ENCODE data around the gene CLEC1A. TPM values are rescaled to one million over a fixed set of nuclear protein-coding genes. Genes with fewer than 3 reads are reported as not detected.

CLEC1A gene
- total and polyA plus RNA-seq, 2 experiments from 2014 or later: not detected

GRCh38 chr12:10121278-10121677 lies 22.5 kb upstream of the CLEC1A start:
- WGBS, 2 experiments (ENCODE audit: low coverage in 1 of 2, low lambda C conversion rate in 2 of 2, missing lambda C conversion rate in 2 of 2): 29 to 36% methylated on average over 7 of the region's 7 CpGs
- H3K36me3 ChIP-seq (ENCODE audit: low read depth): no peaks in the 10 kb centered on the region
- no peaks in the 10 kb centered on the region for H3K9me3 ChIP-seq (ENCODE audit: low read depth)
- no peaks in the 10 kb centered on the region for H3K27me3 ChIP-seq (replicated peaks; ENCODE audit: insufficient read depth)
- no peak for TF ChIP-seq EZH2phosphoT487 (IDR thresholded peaks at IDR 0.05; ENCODE audit: insufficient read depth, low read depth)
- TF ChIP-seq EZH2 (IDR thresholded peaks at IDR 0.05; ENCODE audit: insufficient read depth, poor library complexity, severe bottlenecking): no peak
- no peak overlapping the region for H3K9ac ChIP-seq
- no peaks in the 10 kb centered on the region for H3F3A ChIP-seq (ENCODE audit: insufficient read depth)
- no peak for DNase-seq
- H3K4me1 ChIP-seq (ENCODE audit: insufficient read depth): no peaks in the 10 kb centered on the region
- H2AFZ ChIP-seq: peak overlapping the region; percentile 60
- no peak overlapping the region for H3K4me2 ChIP-seq (ENCODE audit: unreplicated experiment)
- H3K4me3 ChIP-seq: no peak overlapping the region
- H4K20me1 ChIP-seq (ENCODE audit: insufficient read depth): no peaks in the 10 kb centered on the region
- in situ Hi-C loops (cut with MboI): no loop called here
- no peaks in the 10 kb centered on the region for H3K79me2 ChIP-seq (ENCODE audit: insufficient read depth)
- H3K27ac ChIP-seq: no peak overlapping the region
- no peaks in the 10 kb centered on the region; the same call in 1 of the 2 replicates for H3K9me2 ChIP-seq (ENCODE audit: insufficient read depth)

DNA sequence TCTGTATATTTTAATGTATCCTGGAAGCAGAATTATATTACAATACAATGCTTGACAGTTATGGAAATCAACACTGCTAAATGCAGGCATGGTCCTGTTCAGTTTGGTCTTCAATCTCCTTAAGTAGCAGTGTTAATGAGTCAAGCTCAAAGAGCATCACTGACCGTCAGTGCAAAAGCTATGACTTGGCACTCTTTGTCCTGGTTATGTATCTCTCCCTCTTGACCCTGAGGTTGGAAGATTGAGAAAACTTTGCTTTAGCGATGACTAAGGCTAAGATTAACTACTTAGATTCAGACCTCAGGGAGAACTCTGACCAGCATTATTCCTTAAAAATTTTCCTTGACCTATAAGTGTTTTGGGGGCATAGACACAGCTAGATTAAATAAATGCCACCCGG lies 20.3 kb upstream of the CLEC1A start:
- Histone ChIP-seq H3K4me3 (no peak overlapping the region), H3K79me2 (ENCODE audit: insufficient read depth) (no peaks in the 10 kb centered on the region), H3K27ac (no peak overlapping the region), H3K9me2 (ENCODE audit: insufficient read depth) (no peaks in the 10 kb centered on the region; the same call in 1 of the 2 replicates), H3K4me2 (ENCODE audit: unreplicated experiment) (no peak overlapping the region), H3K36me3 (ENCODE audit: low read depth) (no peaks in the 10 kb centered on the region), H3K9ac (no peak overlapping the region), H3K27me3 (replicated peaks; ENCODE audit: insufficient read depth) (no peaks in the 10 kb centered on the region), H2AFZ (no peak overlapping the region), H3K4me1 (ENCODE audit: insufficient read depth) (no peaks in the 10 kb centered on the region), H3K9me3 (ENCODE audit: low read depth) (no peaks in the 10 kb centered on the region), H4K20me1 (ENCODE audit: insufficient read depth) (no peaks in the 10 kb centered on the region), H3F3A (ENCODE audit: insufficient read depth) (no peaks in the 10 kb centered on the region)
- in situ Hi-C loops (cut with MboI): no loop called here
- TF ChIP-seq EZH2 (IDR thresholded peaks at IDR 0.05; ENCODE audit: insufficient read depth, poor library complexity, severe bottlenecking) (no peak), EZH2phosphoT487 (IDR thresholded peaks at IDR 0.05; ENCODE audit: insufficient read depth, low read depth) (no peak)
- peak; percentile 37 for DNase-seq
- WGBS, 2 experiments (ENCODE audit: low coverage in 1 of 2, low lambda C conversion rate in 2 of 2, missing lambda C conversion rate in 2 of 2): 55 to 65% methylated on average over 3 of the region's 3 CpGs

- no peak for TF ChIP-seq EZH2 (IDR thresholded peaks at IDR 0.05; ENCODE audit: insufficient read depth, poor library complexity, severe bottlenecking)
- no peak for TF ChIP-seq EZH2phosphoT487 (IDR thresholded peaks at IDR 0.05; ENCODE audit: insufficient read depth, low read depth)
- Histone ChIP-seq H4K20me1 (ENCODE audit: insufficient read depth) (no peaks in the 10 kb centered on the region), H3K27ac (no peak overlapping the region), H3K9me2 (ENCODE audit: insufficient read depth) (no peaks in the 10 kb centered on the region; the same call in 1 of the 2 replicates), H3K4me3 (no peak overlapping the region), H3F3A (ENCODE audit: insufficient read depth) (no peaks in the 10 kb centered on the region), H2AFZ (no peak overlapping the region), H3K4me1 (ENCODE audit: insufficient read depth) (peaks cover 8% of the 10 kb centered on the region), H3K4me2 (ENCODE audit: unreplicated experiment) (no peak overlapping the region), H3K36me3 (ENCODE audit: low read depth) (no peaks in the 10 kb centered on the region), H3K9ac (no peak overlapping the region), H3K9me3 (ENCODE audit: low read depth) (no peaks in the 10 kb centered on the region), H3K27me3 (replicated peaks; ENCODE audit: insufficient read depth) (no peaks in the 10 kb centered on the region), H3K79me2 (ENCODE audit: insufficient read depth) (no peaks in the 10 kb centered on the region)
- 70 to 75% methylated on average over 7 of the region's 7 CpGs for WGBS, 2 experiments (ENCODE audit: low coverage in 1 of 2, low lambda C conversion rate in 2 of 2, missing lambda C conversion rate in 2 of 2)
- in situ Hi-C loops (cut with MboI): no loop called here
- no peak for DNase-seq
Measured at GRCh38 chr12:10115890-10116289, 17.1 kb upstream of the CLEC1A start.

GRCh38 chr12:10115311-10115710 lies 16.5 kb upstream of the CLEC1A start:
- no peaks in the 10 kb centered on the region for H3K79me2 ChIP-seq (ENCODE audit: insufficient read depth)
- in situ Hi-C loops (cut with MboI): no loop called here
- TF ChIP-seq EZH2 (IDR thresholded peaks at IDR 0.05; ENCODE audit: insufficient read depth, poor library complexity, severe bottlenecking) (no peak), EZH2phosphoT487 (IDR thresholded peaks at IDR 0.05; ENCODE audit: insufficient read depth, low read depth) (no peak)
- H3K4me2 ChIP-seq (ENCODE audit: unreplicated experiment): no peak overlapping the region
- H4K20me1 ChIP-seq (ENCODE audit: insufficient read depth): no peaks in the 10 kb centered on the region
- WGBS, 2 experiments (ENCODE audit: low coverage in 1 of 2, low lambda C conversion rate in 2 of 2, missing lambda C conversion rate in 2 of 2): 81 to 85% methylated on average over 15 of the region's 15 CpGs
- no peaks in the 10 kb centered on the region for H3K9me3 ChIP-seq (ENCODE audit: low read depth)
- no peak overlapping the region for H3K27ac ChIP-seq
- no peak overlapping the region for H2AFZ ChIP-seq
- no peaks in the 10 kb centered on the region for H3K36me3 ChIP-seq (ENCODE audit: low read depth)
- H3K9me2 ChIP-seq (ENCODE audit: insufficient read depth): no peaks in the 10 kb centered on the region; the same call in 1 of the 2 replicates
- H3K4me1 ChIP-seq (ENCODE audit: insufficient read depth): peaks cover 8% of the 10 kb centered on the region
- no peaks in the 10 kb centered on the region for H3F3A ChIP-seq (ENCODE audit: insufficient read depth)
- H3K27me3 ChIP-seq (replicated peaks; ENCODE audit: insufficient read depth): no peaks in the 10 kb centered on the region
- no peak overlapping the region for H3K9ac ChIP-seq
- DNase-seq: no peak
- no peak overlapping the region for H3K4me3 ChIP-seq

GRCh38 chr12:10113920-10114319 lies 15.1 kb upstream of the CLEC1A start:
- H2AFZ ChIP-seq: no peak overlapping the region
- no peaks in the 10 kb centered on the region for H3K27me3 ChIP-seq (replicated peaks; ENCODE audit: insufficient read depth)
- H3K9me3 ChIP-seq (ENCODE audit: low read depth): no peaks in the 10 kb centered on the region
- H3K9ac ChIP-seq: no peak overlapping the region
- H3K79me2 ChIP-seq (ENCODE audit: insufficient read depth): no peaks in the 10 kb centered on the region
- H3K4me1 ChIP-seq (ENCODE audit: insufficient read depth): peaks cover 8% of the 10 kb centered on the region
- no peak for DNase-seq
- no peaks in the 10 kb centered on the region; the same call in 1 of the 2 replicates for H3K9me2 ChIP-seq (ENCODE audit: insufficient read depth)
- no peak overlapping the region for H3K27ac ChIP-seq
- H3K4me2 ChIP-seq (ENCODE audit: unreplicated experiment): no peak overlapping the region
- in situ Hi-C loops (cut with MboI): no loop called here
- no peaks in the 10 kb centered on the region for H3F3A ChIP-seq (ENCODE audit: insufficient read depth)
- no peak overlapping the region for H3K4me3 ChIP-seq
- H4K20me1 ChIP-seq (ENCODE audit: insufficient read depth): no peaks in the 10 kb centered on the region
- WGBS, 2 experiments (ENCODE audit: low coverage in 1 of 2, low lambda C conversion rate in 2 of 2, missing lambda C conversion rate in 2 of 2): 8 to 9% methylated on average over 1 of the region's 1 CpG
- no peak for TF ChIP-seq EZH2 (IDR thresholded peaks at IDR 0.05; ENCODE audit: insufficient read depth, poor library complexity, severe bottlenecking)
- no peaks in the 10 kb centered on the region for H3K36me3 ChIP-seq (ENCODE audit: low read depth)

Measured in GM23248 (cell line).